ENCODE measurements around the gene HOTAIR.

Gene HOTAIR

DNA sequence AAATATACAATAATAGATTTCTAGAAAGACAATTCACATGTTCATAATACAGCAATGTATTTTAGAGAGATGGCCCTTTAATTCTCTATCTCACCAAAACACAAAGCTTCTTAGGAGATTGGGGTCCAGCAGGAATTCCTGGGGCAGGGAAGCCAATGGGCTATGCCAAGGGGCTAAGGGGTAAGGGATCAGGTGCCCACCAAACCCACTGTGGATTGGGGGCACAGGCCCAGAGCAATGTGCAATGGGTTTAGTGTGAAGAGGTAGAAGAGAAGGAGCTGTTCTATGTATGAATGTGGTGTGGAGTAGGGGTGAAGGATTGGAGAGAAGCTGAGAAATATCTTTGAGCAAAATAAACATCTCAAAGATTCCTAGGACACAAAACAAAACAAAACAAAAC, 33.6 kb downstream of the HOTAIR start:
- intact Hi-C loops (cut with DNase I) = no loop called here
- DNase-seq = no peak

DNA sequence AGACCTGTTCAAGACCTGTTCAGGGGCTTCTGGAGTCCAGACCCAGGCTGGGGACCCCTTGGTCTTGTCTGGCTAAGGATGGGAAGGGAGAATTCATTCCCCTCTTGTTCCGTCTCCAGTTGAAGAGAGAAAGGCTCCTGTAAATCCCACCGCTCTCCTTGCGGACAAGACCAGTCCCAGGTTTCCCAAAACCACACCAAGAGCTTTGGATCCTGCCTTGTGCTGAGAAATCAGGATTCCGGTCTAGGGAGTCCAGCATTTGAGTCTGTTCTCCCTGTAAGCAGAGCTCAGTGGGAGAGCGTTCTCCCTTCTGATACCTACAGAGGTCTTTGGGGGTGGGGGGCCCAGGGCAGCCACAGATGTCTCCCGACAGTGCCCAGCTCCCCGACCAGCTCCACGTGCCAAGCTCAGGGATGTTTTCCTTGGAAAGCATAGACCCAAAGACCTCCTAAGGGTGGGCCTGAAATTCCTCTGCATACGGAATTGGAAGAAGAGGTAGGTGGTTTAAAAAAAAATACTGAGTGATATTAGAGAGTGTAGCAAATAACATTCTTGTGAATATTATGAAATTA, 34.2 kb downstream of the HOTAIR start:
- intact Hi-C loops (cut with DNase I) = no loop called here

DNA sequence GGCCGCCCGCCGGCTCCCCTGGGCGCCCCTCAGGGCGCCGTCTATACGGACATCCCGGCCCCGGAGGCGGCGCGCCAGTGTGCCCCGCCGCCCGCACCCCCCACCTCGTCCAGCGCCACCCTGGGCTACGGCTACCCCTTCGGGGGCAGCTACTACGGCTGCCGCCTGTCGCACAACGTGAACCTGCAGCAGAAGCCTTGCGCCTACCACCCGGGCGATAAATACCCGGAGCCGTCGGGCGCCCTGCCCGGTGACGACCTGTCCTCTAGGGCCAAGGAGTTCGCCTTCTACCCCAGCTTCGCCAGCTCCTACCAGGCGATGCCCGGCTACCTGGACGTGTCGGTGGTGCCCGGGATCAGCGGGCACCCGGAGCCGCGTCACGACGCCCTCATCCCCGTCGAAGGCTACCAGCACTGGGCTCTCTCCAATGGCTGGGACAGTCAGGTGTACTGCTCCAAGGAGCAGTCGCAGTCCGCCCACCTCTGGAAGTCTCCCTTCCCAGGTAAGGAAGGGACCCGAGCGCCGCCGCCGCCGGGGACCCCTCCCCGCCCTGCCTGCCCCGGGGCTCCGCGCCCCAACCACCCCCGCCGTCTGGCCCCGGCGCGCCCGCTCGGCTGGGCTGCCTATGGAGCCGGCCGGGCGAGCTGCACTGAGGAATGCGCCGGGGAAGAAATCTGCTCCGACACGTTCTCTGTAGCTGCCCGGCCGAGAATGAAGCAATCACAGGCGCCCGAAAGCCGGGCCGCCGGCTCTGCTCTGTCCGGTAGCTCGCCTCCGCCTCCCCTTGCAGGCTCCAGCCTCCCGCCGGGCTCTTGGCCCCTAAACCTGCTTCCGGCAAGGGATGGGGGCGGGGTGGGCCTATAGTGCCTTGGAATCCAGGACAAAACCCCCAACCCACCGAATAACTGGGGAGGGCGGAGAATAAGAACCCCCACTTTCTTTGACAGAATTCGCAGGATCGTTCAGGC, 35.3 kb downstream of the HOTAIR start:
- intact Hi-C loops (cut with DNase I) = no loop called here
- peak in 1 of 42 donors; percentile 35 for DNase-seq

More for the DNA sequence above, 34.2 kb downstream of the HOTAIR start:
- DNase-seq = no peak

DNA sequence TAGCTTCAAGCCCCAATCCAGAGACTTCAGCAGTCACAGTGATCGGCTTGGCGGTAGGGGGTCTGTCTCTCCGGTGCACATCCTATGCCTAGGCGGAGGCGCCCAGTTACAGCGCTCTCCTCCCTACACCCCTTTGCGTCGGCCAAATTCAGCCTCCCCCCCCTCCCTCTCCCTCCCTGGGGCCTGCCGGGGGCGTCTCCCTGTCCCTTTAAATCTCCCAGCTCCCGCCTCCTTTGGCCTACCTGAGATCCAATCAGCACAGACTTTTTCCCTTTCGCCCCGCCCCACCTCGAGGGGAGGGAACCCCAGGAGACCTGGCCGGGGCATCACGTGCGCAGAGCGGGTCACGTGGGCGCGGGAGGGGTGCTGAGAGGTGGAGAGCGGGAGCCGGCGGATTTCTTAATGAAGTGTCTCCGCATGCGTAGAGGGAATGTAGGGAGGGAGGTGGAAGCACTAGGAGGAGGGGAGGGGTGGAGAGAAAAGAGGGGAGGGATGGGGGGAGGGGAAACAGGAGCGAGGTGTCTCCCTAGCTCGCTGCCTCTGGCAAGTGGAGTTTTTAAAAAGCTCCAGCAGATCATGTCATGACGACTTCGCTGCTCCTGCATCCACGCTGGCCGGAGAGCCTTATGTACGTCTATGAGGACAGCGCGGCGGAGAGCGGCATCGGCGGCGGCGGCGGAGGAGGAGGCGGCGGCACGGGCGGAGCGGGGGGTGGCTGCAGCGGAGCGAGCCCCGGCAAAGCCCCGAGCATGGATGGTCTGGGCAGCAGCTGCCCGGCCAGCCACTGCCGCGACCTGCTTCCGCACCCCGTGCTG, 36.2 kb downstream of the HOTAIR start, which contains the start of gene HOXC13:
Gene HOXC13 (plus strand): TSS at position 506 of the 815 bp plus-strand sequence. CDS start 76 bp downstream, at position 582.
- intact Hi-C loops (cut with DNase I) = no loop called here
- peak in 1 of 42 donors; percentile 36 for DNase-seq

DNA sequence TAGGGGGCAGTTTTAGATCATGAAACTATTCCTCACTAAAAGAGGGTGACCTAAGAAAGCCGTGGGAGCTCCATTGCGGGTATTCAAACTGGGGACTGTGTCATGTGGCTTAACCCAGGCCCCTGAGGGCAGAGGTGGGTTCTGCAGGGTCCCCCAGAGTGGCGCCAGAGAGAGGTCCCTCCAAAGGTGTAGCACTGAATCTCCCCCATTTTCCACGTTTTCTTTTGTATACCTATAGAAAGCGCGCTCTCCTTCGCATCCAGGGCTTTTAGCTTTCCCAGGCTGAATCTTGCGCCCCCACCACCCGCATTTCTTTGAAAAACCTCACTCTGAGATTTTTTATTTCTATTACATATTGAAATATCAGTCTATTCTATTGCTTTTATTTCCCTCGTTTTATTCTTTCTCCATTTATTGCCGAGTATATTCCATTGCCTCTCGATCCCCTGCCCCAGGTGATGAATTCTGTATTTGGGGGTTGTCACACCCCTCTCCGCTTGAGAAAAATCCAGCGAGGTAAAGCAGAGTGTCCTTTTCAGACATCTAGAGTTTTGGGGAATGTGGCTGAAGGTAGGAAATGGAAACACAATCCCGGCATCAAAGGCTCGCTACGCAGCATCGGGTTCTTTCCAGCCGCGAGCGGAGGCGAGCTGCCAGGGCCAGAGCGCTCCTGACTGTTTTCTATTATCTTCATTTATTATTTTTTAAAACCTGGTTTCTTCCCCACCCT, 37.0 kb downstream of the HOTAIR start:
- intact Hi-C loops (cut with DNase I) = no loop called here
- DNase-seq = peak in 1 of 42 donors; percentile 30

DNA sequence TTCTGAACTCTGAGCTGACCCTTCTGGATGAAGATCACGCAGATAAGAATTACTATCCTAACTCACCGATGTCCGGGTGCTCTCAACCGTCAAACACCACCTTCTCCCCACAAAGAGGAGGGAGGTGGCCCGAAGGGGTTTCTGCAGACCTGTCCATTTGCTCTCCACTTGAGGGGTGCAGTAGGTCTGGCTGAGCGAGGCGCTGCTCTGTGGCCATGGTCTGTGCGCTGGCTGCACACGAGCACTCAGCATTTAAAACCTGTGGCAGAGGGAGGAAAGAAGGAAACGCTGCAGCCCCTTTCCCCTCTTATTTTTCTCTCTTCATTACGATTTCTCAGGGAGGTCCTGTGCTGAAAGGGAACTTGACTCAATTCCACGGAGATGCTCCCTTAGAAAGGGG, 37.7 kb downstream of the HOTAIR start:
- intact Hi-C loops (cut with DNase I) = no loop called here
- no peak for DNase-seq

DNA sequence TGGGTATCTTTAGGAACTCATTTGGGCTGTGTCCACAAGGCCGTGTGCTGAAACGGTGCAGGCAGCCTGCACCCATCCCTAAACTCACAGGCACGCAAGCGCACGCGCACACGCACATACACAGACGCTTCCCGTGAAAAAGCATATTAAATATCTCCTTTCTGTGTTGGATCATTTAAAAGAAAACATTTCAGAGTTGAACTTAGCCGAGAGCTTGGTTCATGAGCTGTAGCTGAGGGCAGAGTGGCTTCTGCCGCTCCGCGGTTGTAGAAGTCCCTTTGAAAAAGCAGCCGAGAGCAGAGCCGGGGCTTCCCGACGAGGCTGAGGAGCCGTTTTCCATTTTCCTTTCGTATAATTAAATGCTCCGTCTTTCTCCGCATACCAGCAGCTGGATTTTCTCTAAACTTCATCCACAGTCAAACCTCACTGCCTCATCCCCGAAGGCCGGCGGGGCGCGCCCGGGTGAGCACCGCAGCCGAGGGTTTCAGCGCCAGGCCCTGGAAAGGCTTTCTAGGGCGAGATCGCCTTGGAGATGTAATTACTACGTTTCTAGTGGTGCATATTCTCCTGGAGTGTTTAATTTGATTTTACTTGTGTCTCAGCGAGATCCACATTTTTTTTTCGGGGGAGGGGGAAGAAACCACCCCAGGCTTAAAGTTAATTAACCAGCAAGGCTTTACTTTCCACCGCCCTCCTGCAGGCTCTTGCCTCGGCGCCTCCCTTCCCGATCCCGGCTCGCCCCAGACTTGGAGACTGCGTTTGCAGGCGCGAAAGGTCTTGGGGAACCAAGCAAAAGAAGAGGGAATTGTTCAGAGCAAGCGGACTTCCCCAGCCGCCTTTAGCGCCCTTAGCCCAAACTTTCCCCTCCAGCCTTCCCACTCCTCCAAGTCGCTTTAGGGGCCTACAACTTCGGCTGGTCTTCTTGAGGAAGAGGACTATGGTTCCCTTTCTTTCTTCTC, 39.1 kb downstream of the HOTAIR start:
- intact Hi-C loops (cut with DNase I) = no loop called here
- no peak for DNase-seq

DNA sequence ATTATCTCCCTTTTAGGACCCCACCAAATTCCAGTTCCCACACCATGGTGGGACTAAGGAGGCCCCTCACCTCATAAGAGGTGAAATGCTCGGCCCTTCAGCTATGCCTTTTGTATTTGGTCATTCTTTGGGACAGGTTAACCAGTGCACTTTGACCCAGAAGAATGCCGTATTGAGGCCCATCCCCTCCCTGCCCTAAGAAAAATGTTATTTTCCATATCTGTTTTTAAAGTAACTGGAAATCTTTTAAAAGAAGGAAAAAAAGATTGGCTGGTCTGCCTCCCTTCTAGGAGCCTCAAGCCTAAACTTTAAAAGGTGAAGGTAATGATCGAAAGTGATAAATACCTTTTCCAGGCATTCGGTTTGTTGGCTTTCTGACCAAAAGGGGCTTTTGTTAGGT, 41.8 kb downstream of the HOTAIR start:
- no peak for DNase-seq
- intact Hi-C loops (cut with DNase I) = no loop called here

DNA sequence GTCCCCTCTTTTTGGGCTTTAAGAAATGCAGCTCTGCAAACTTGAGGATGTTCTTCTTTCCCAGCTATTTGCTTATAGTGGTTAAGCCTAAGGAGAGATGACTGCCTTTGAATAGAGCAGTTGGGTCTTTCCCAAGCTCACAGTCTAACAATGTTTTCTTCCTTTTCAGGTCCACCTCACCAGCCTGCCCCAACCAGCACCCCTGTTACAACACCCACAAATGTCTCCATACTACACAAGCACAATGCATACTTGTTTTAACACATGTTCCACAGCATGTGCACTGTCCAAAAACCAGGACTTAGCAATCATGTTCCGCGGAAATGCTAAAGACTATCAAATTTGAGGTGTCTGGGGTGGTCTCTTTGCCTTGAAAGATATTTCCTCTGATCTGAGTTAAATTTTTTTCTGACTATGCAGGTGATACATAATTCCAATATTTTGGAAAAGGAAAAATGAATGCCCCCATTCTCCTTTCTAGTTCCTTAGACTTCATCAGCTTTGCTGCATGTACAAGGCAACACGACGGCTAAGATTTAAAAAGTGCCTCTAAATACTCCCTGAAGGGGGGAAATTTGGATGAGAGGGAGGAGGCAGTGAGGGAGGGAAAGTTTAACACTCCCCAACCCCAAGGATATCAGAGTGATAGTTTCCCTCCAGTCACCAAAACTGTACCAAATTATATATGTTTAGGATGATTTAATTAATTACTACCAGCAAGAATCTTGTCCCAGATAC, 42.7 kb downstream of the HOTAIR start:
- DNase-seq = no peak

DNA sequence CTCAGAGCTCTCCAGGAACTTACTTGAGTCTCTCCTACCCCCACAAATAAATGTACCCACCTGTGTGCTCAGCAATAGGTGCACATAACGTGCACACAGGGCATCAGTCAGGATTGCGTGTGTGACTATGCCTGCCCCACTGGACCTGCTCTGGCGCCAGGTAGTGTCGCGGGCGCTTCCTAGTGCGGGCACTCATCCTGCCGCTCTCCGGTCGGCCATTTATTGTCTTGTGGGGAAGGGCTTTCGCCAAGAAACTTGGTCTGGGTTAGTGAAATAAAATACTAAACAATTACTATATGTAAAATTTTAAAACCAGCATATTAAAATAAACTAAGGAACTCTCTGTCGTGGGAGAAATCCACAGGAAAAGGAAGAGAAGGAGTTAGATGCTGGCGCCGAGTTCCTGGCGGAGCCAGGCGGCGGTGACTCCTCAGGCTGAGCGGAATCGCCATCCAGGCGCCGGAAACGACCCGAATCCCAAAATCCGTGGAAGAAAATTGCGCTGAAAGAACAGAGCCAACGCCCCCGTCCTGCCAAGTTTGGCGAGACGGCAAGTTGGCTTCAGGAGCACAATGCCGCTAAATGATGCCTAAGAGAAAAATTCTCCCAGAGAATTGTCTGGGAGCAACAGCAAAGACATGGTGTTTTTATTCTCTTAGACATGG, 44.0 kb downstream of the HOTAIR start:
- no peak for DNase-seq
- intact Hi-C loops (cut with DNase I) = no loop called here

More for the DNA sequence above, 42.7 kb downstream of the HOTAIR start:
- intact Hi-C loops (cut with DNase I) = no loop called here

DNA sequence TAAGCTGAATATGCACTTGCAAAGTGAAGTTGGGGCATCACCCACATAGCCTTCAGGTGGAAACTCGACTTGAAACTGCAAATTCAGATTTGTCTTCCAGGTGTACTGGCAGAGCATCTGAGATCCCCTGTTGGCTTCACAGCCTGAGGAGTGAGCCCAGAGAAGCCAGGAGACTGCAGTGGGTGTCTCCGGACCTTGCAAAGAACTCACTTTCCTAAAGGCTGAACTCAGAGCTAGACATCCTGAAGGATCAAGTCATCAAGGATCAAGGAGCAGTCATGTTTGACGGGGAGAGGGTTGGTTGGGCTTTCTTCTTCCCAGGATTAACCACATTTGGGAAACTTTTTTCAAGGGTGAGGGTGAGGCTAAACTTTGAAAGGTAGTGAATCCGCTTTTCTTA, 45.2 kb downstream of the HOTAIR start:
- DNase-seq = no peak
- intact Hi-C loops (cut with DNase I) = no loop called here

DNA sequence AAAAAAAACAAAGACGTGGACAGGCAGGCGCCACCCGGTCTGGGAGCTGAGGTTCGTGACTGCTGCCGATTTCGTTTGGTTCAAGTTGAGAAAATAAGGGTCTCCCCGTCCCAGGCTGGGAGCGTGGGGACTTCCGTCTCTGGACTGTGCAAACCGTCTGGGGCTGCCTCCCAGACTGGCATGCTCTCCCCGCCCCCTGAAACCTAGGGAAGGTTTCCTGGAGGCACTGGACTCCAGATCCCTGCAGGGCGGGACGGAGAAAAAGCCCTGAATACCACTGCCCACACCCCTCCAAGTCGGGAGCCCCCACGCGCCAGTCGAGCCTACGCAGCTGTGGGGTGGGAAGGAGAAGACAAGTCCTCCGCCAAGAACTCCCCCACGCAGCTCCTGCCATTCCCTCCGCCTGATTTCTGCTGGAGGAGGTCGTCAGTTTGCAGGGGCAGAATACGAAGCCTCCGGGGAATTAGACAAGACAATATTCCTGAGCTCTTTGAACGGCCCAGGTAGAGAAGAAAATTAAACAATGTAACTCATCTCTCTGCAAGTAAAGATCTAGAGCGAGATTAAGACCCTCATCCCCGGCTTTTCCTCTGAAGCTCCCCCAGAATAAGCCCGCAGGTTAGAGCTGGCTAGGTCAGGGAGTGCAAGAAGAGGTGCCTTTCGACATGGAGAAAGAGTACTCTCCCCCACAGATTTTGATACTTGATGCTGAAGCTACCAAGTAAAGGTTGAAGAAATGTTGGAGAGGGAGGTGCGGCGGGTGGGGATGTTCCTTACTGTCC, 46.5 kb downstream of the HOTAIR start:
- DNase-seq = no peak
- intact Hi-C loops (cut with DNase I) = no loop called here

DNA sequence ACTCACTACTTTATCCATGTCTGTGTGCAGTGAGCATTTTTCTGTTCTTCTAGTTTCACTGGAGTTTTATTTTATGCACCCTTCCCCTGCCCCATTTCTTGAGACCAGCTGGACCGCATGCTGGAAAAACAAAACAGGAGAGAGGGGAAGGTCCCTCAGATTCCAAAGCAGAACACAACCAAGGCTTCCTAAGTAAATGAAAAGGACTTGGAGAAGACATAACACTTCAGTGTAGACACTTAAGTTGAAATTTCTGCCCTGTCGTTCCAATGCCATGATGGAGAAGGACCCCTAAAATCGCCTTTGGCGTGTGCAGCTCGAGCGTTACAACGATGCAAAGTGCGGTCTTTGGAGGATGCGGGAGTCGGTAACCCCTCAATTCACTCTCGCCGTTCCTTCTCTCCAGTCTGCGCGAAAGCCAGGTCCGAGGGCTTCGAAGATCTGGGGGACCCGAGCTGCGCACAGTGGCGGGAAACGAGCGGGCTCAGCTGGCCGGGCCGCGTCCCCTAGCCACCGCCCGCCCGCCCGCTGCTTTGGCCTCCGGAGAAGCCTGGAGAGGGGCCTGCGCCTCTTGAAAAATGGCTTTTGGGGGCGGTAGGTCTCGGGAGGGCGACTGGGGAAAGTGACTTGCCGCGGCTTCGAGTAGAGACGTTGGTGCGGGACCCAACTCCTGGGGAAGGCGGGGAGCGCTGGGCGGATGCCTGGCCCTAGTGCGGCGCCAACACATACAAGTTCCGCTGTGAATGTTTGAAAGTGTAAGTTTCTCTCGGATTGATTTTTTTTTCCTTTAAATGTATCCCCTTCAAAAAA, 47.3 kb downstream of the HOTAIR start:
- DNase-seq = no peak
- intact Hi-C loops (cut with DNase I) = no loop called here

DNA sequence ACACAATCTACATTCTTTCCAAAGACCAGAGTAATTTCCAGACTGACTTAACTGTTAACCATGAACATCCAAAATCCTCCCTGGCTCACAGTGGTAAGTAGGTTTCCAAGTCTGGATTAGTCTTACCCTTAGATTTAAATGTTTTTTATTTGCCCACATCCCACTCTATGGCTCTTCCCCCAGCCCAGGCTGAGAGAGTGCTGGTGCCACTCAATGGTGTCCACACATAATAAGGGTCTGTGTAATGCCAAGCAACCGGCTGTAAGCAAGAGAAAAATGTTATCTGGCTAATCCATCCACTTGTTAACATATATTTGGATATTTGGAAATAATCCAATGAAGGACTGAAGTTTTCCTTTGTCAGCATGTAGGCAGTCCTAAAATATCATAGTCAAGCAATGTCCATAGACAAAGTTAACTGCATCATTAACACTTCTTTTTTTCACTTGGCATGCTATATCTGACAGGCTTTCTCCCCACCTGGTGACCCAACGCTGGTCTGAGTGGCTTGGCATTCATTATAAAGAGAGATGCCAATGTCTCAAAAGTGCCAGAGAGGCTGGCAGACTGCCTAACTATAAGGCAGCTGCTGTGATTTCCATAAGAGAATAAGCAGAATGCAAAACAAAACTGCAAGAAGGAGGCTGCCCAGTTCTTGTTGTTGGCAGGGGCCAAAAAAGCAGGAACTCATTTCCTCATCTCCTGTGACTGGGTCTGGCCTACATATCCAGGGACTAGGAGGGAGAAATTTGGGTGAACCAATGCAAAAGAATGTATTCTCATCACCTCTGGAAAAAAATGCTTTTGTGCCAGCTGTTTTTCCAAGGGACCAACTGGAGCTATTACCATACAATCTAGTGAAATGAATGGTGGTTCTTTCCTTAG, 50.0 kb downstream of the HOTAIR start:
- no peak for DNase-seq
- intact Hi-C loops (cut with DNase I) = no loop called here

Measured in head of caudate nucleus (tissue), 42 donors.